Adrenal gland (tissue), 12 donors: ENCODE measurements around the gene RAX2. TPM values are rescaled to one million over a fixed set of nuclear protein-coding genes. Genes with fewer than 3 reads are reported as not detected.

Source experiments
- DNase-seq, 7 donors: peaks; one replicate each; pipeline ENCODE4 v3.0.0-alpha.2; 2019 to 2020
- H3K27ac ChIP-seq, 5 donors: fragments of 200-600 bp; sonication (generic) in 4 of 5; 1 replicate in 3 of 5; 2 replicates in 2 of 5; pipeline versions ENCODE4 v1.5.1 to v1.8.0; 2016 to 2020; ENCODE audit warnings: mild to moderate bottlenecking in 1 of 5
- H3K27me3 ChIP-seq: fragments of 200-600 bp; 2 replicates; pipeline ENCODE4 v1.8.0; 2021
- H3K36me3 ChIP-seq, 2 donors: fragments of 200-600 bp; replicated peaks in 1 of 2; 1 replicate in 1 of 2; 2 replicates in 1 of 2; pipeline versions ENCODE4 v1.5.1 to v1.8.0; 2018 to 2022
- H3K4me1 ChIP-seq, 2 donors: fragments of 200-600 bp; replicated peaks in 1 of 2; 1 replicate in 1 of 2; 2 replicates in 1 of 2; pipeline versions ENCODE4 v1.5.1 to v1.8.0; 2018 to 2021
- H3K4me3 ChIP-seq, 4 donors: fragments of 200-600 bp; sonication (generic) in 3 of 4; one replicate each; pipeline ENCODE4 v1.5.1; 2016 to 2018
- H3K9me3 ChIP-seq, 3 donors: fragments of 200-600 bp; sonication (generic) in 1 of 3; replicated peaks in 1 of 3; 1 replicate in 2 of 3; 2 replicates in 1 of 3; pipeline versions ENCODE4 v1.5.1 to v1.8.0; 2016 to 2021
- POLR2A ChIP-seq, 2 donors: fragments of 450-650 bp; IDR thresholded peaks; one replicate each; pipeline ENCODE4 v1.6.1; 2017; ENCODE audit warnings: antibody characterized with exemption in 2 of 2, mild to moderate bottlenecking in 2 of 2, moderate library complexity in 1 of 2
- WGBS, 4 donors: extraction: QIAGEN DNeasy Blood & Tissue Kit in 2 of 4; methylation state at CpG; one replicate each; pipeline versions ENCODE4 v1.1.5 to v1.1.7; 2013 to 2017; 5-methylcytosine and 5-hydroxymethylcytosine counted together
- intact Hi-C, 2 donors: fragments of 100-400 bp; cut with DNase I; formaldehyde crosslinking; loops; one replicate each; pipeline versions ENCODE4 v1.14.1 to v1.15.0; 2022 to 2023
- polyA plus RNA-seq, 3 donors: library from polyadenylated mRNA; stranded (reverse); fragments of 200-250 nt in 2 of 3; fragments of 350-450 nt in 1 of 3; fragmentation: Illumina TruSeq in 1 of 3; extraction: RNeasy Lipid Tissue Mini Kit (QIAGEN cat#74804) in 1 of 3; gene quantifications; one replicate each; pipeline ENCODE4 v1.2.3, GENCODE V29; 2013 to 2014
- total RNA-seq, 9 donors: library from RNA; depleted of rRNA in 4 of 9; stranded (reverse); fragments of >200 nt in 4 of 9; fragments of 120-200 nt in 1 of 9; fragmentation: NEBNext Ultra II Directional in 1 of 9; extraction: Animal tissue kit (Norgen Biotek cat#: 25700) in 1 of 9; gene quantifications; one replicate each; pipeline versions ENCODE4 v1.1.0 to v1.2.4, GENCODE V29; 2013 to 2023
- TF ChIP-seq, protein P1 (sequence below), 6 experiments: fragments of 450-650 bp in 4 of 6; fragments of 200-600 bp in 2 of 6; sonication (generic) in 1 of 6; IDR thresholded peaks; 1 replicate in 5 of 6; 2 replicates in 1 of 6; pipeline versions ENCODE4 v1.5.1 to v1.8.0; 2016 to 2021; ENCODE audit warnings: antibody characterized with exemption in 6 of 6, mild to moderate bottlenecking in 2 of 6, moderate library complexity in 1 of 6
- donor health status: healthy with polysubstance abuse.
- donor health status: Bipolar disorder and iron deficiency.
- donor health status: DM: yes; HTN: yes; CAD: no.
- donor health status: DM: no; HTN: no; CAD: no.
- donor health status: DM: no; HTN: no; CAD: no.
- donor health status: DM: yes; HTN: yes; CAD: no.

RAX2 gene
- total and polyA plus RNA-seq, 12 donors, result not detected

DNA sequence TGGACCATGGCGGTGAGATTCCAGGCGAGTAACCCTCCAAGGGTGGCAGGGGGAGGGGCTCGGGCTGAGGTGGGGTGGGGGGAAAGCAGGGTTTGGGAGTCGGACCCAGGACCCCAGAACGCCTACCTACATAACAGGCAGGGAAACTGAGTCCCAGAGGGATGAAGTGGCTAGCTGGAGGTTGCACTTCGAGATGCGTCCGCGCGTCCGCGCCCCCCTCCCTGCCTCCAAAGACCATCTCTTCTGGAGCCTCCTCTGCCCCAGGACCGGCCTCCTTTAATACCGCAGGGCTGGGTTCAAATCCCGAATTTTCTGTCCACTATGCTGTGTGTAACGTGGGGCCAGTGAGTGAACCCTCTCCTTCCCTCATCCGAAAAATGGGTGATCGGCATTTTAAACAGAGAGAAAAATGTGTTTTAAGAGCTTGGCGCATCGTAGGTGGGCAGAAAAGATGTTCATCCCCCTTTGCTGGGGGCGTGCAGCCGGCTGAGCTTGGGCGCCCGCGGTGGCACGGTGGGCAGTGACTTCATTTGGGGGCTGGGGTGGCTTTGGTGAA, 50.1 kb downstream of the RAX2 start:
- peaks cover 0 to 9% of the 10 kb centered on the region in 2 donors for H3K4me1 ChIP-seq
- DNase-seq, result no peak
- no peak for TF ChIP-seq POLR2A (IDR thresholded peaks at IDR 0.05)
- TF ChIP-seq, protein P1, sequence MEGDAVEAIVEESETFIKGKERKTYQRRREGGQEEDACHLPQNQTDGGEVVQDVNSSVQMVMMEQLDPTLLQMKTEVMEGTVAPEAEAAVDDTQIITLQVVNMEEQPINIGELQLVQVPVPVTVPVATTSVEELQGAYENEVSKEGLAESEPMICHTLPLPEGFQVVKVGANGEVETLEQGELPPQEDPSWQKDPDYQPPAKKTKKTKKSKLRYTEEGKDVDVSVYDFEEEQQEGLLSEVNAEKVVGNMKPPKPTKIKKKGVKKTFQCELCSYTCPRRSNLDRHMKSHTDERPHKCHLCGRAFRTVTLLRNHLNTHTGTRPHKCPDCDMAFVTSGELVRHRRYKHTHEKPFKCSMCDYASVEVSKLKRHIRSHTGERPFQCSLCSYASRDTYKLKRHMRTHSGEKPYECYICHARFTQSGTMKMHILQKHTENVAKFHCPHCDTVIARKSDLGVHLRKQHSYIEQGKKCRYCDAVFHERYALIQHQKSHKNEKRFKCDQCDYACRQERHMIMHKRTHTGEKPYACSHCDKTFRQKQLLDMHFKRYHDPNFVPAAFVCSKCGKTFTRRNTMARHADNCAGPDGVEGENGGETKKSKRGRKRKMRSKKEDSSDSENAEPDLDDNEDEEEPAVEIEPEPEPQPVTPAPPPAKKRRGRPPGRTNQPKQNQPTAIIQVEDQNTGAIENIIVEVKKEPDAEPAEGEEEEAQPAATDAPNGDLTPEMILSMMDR (IDR thresholded peaks at IDR 0.05), result no peak
- intact Hi-C loops, result no loop called here
- no peak overlapping the region for H3K27ac ChIP-seq
- peaks cover 36% of the 10 kb centered on the region for H3K27me3 ChIP-seq
- H3K4me3 ChIP-seq, result peak overlapping the region in 1 of 4 donors; percentile 29
- no peaks in the 10 kb centered on the region for H3K9me3 ChIP-seq
- 2 to 7% (median 3%) methylated on average over 6 to 26 of the region's 26 CpGs for WGBS, 4 donors
- H3K36me3 ChIP-seq, result no peaks in the 10 kb centered on the region

- H3K9me3 ChIP-seq, result no peaks in the 10 kb centered on the region
- peak overlapping the region in 1 of 4 donors; percentile 29 for H3K4me3 ChIP-seq
- no peak overlapping the region for H3K27ac ChIP-seq
- 16 to 70% (median 27%) methylated on average over 12 to 46 of the region's 46 CpGs for WGBS, 4 donors
- peaks cover 36% of the 10 kb centered on the region for H3K27me3 ChIP-seq
- intact Hi-C loops, result no loop called here
- peak; percentile 73 to 86 (median 78) for DNase-seq
- no peaks in the 10 kb centered on the region for H3K36me3 ChIP-seq
- peaks cover 0 to 9% of the 10 kb centered on the region in 2 donors for H3K4me1 ChIP-seq
- TF ChIP-seq POLR2A (IDR thresholded peaks at IDR 0.05), result peak in 1 of 2 donors; percentile 94
- TF ChIP-seq, protein P1 (IDR thresholded peaks at IDR 0.05), result peak in 1 of 6 experiments; percentile 37
These were observed 50.7 kb downstream of the RAX2 start for GRCh38 chr19:3721131-3721886.

GRCh38 chr19:3720349-3720917, 51.6 kb downstream of the RAX2 start:
- H3K27me3 ChIP-seq, result peaks cover 36% of the 10 kb centered on the region
- DNase-seq, result no peak
- H3K4me1 ChIP-seq, result peaks cover 0 to 9% of the 10 kb centered on the region in 2 donors
- TF ChIP-seq POLR2A (IDR thresholded peaks at IDR 0.05), result no peak
- TF ChIP-seq, protein P1 (IDR thresholded peaks at IDR 0.05), result no peak
- WGBS, 4 donors, result 18 to 28% (median 20%) methylated on average over 9 of the region's 9 CpGs
- no peaks in the 10 kb centered on the region for H3K9me3 ChIP-seq
- no peaks in the 10 kb centered on the region for H3K36me3 ChIP-seq
- no peak overlapping the region for H3K4me3 ChIP-seq
- intact Hi-C loops, result no loop called here
- H3K27ac ChIP-seq, result no peak overlapping the region

- intact Hi-C loops, result no loop called here
- Histone ChIP-seq H3K9me3 (no peaks in the 10 kb centered on the region), H3K4me3 (no peak overlapping the region), H3K36me3 (no peaks in the 10 kb centered on the region), H3K4me1 (peaks cover 0 to 9% of the 10 kb centered on the region in 2 donors), H3K27me3 (peaks cover 36% of the 10 kb centered on the region), H3K27ac (no peak overlapping the region)
- TF ChIP-seq, protein P1 (IDR thresholded peaks at IDR 0.05), result no peak
- no peak for TF ChIP-seq POLR2A (IDR thresholded peaks at IDR 0.05)
- DNase-seq, result no peak
- WGBS, 4 donors, result 73 to 88% (median 81%) methylated on average over 4 of the region's 4 CpGs
These were observed 52.2 kb downstream of the RAX2 start for GRCh38 chr19:3719868-3720267.
